HCEC 1CT (cell line): ENCODE results near the gene ZNF880.
"Not testable (repeated sequence)": the region's sequence is repeated elsewhere in the genome, so short reads cannot be mapped to it uniquely, and the experiment has no call there.

Experiments
- DNase-seq: peaks from one replicate; pipeline ENCODE4 v3.0.0-alpha.2; 2017

ZNF880 gene

DNA sequence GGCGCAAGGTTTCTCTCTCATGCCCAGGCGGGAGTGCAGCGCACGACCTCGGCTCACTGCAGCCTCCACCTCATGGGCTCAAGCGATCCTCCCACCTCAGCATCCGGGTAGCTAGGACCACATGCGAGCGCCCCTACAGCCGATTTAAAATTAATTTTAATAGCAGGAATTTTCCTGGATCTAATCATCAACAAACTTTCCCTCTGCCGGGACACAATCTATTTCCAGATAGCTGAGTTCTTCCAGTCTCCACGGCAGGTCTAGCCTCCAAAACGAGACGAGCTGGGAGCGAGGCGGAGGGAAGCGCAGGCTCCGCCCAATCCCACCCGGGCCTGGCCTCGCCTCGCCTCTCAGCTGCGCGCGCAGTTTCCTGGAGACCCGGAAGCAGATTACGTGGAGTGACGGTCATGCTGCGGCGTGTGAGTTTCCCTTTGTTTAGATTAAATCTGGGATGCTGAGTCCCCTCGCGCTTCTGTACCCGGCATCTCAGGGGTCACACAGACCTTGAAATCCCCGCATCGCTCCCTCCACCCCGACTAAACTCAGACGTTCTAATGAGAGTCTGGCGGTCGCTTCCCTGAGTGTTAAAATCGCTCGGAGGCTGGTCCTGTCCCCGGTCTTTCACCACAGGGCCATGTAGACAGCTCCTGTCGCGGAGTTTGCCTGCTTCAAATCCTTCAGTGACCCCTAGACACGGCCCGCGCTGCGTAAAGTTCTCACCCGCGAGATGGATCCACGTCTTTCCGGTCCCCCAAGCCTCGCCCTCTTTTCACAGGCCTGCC is at the start of gene ZNF880:
TSS of gene ZNF880 (plus strand) at position 365 of the 782 bp plus-strand sequence. CDS start at position 408, 43 bp downstream.
- DNase-seq = peak; percentile 60

DNA sequence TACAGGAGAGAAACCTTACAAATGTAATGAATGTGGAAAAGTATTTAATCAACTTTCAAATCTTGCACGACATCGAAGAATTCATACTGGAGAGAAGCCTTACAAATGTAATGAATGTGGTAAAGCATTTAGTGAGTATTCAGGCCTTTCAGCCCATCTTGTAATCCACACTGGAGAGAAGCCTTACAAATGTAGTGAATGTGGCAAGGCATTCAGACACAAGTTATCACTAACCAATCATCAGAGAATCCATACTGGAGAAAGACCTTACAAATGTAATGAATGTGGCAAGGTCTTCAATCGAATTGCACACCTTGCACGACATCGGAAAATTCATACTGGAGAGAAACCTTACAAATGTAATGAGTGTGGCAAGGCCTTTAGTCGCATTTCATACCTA is 47.3 kb upstream of the ZNF880 start:
- DNase-seq = no peak

DNA sequence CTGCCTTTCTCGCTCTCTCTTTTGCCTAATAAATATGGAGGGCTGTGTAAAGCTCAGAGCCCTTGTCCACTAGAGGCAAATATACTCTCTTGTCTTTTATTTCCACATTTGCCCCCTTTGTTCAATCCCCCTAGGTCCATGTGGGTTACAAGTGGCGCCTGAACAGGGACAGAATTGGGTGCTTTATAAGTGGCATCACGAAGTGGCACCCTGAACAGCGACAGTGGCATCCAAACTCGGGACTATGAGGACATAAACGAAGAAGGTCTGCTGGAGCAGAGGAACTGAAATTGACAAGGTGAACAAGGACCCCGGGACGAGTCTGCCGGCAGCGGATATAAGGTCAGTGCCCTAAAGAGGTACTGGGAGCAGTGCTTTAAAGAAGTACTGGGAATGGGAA is 38.0 kb upstream of the ZNF880 start:
- no peak for DNase-seq

DNA sequence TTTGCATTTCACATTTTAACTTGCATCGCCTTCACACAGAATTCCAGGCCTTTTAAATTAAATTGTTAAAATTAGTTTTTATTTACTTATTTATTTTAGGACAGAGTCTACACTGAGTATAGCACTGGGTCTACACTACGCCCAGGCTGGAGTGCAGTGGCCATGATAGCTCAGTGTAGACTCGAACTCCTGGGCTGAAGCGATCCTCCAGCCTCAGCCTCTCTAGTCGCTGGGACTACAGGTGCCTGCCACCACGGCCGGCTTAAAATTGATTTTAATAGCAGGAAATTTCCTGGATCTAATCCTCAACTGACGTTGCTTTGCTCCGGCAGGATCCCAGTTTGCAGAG is 34.0 kb upstream of the ZNF880 start:
- DNase-seq = no peak

DNA sequence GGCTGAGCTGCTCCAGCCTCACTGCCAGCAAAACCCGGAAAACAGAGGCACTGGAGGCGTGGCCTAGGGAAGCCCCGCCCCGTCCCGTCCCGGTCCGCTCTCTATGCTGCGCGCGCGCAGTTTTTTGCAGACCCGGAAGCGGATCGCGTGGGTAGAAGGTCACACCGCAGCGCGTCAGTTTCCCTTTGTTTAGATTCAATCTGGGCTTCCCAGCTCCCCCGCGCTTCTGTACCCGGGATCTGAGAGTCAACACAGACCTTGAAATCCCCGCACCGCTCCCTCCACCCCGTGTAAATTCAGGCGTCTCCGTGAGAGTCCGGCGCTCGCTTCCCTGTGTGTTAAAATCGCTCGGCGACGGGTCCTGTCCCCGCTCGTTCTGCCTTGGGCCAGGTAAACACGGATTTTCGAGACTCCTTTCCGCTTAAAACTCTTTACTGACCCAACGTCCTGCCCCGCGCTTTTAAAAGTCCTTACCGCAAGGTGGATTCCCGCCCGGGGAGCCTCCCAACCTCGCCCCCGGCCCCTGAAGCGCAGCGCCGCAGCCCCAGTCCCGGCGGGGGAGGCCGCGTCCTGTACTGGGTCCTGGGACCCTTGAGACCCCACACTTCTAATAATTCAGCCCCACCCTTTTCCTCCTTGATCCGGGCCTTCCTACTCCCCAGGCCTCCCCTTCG is 33.5 kb upstream of the ZNF880 start, which contains the start of gene ZNF610:
TSS of gene ZNF610 (plus strand) at position 127 of the 674 bp plus-strand sequence. CDS start 12,930 bp downstream, outside the sequence.
- DNase-seq = peak; percentile 76

DNA sequence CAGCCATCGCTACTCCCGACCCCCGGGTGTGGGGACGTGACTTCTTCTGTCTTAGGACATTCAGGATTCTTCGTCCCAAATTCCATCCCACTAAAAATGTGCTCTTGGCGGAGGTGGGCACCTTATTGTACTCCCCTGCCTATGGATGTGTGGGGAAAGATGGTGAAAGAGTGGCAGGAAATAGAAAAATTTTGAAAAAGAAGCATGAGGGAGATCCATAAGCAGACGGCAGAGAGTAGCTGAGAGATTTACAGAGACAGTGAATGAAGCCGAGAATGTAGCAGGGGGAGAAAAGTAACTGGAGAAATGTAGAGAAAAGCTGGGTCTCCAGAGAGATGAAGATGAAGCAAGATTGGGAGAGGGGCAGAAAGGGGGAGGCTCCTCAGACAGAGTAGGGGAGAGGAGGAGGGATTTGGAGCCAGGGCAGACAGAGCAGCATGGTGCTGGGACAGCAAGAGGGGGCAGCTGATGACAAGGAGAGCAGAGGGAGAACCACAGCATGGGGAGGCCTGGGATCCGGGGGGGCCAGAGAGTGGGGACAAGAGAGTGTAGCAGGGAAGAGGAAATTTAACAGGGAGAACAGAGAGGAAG is 32.8 kb upstream of the ZNF880 start:
- no peak for DNase-seq

DNA sequence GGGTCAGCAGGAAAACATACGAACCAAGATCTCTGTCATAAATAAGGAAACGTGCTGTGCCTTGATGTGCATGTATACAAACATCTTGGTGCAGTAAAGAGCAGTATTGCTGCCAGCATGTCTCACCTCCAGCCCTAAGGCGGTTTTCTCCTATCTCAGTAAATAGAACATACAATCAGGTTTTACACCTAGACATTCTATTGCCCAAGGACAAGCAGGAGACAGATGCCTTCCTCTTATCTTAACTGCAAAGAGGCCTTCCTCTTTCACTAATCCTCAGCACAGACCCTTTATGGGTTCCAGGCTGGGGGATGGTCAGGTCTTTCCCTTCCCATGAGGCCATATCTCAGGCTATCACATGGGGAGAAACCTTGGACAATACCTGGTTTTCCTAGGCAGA is 30.7 kb upstream of the ZNF880 start:
- not testable (repeated sequence) for DNase-seq

DNA sequence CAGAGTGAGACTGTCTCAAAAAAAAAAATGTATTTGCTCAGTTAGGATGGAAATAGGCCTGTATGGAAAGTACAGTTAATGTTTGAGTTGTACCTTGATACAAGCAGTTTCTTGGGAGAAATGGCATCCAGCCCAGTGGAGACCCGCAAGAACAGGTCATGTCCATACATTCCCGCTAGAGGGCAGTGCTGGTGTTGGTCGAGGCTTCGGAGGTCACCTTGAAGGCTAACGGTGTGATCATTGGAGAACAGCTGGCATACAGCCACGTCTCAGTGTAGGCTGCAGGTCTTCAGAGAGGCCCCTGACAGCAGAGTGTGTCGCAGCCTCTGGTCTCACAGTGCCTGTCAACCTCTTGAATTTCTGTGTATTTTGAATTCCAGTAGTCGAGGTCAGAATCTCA is 26.2 kb upstream of the ZNF880 start:
- no peak for DNase-seq

DNA sequence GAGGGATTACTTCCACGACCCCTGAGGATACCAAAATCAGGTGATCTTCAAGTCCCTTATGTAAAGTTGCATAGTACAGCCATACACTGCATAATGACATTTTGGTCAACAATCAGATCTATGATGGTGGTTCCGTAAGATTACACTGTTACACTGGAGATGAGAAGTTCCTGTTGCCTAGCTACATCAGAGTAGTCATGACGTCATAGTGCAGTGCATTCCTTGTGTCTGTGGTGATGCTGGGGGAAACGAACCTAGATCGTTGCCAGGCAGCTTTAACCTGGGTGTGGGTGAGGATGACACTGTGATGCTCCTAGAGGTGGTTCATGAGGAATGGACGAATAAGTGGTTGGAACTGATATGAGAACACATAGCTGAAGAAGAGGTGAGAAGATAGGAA is 24.6 kb upstream of the ZNF880 start:
- DNase-seq = no peak

DNA sequence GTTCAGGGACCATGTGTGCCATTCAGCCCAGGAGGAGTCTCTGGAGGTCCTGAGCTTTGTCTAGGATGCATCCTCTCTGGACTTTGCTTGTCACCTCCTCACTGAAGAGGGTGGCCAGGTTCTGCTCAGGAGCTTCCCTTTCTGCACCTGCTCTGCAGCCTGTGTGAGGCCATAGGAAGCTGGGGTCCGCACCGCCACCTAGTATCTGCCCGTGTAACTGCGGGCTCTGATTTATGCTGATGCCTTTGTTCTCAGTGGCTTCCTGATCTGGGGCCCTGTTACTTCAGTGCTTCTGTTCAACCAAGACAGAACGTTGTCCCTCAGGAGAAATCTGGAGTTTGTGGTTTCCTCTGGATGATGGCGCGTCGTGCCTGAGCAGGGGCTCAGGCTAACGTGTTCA is 18.2 kb upstream of the ZNF880 start:
- no peak for DNase-seq

DNA sequence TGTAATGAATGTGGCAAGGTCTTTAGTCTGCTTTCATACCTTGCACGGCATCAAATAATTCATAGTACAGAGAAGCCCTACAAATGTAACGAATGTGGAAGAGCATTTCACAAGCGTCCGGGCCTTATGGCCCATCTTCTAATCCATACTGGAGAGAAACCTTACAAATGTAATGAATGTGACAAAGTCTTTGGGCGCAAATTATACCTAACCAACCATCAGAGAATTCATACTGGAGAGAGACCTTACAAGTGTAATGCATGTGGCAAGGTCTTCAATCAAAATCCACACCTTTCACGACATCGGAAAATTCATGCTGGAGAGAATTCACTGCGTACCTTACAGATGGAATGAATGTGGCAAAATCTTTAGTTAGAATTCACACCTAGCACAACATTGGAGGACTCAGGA is 3.3 kb upstream of the ZNF880 start:
- DNase-seq = no peak

DNA sequence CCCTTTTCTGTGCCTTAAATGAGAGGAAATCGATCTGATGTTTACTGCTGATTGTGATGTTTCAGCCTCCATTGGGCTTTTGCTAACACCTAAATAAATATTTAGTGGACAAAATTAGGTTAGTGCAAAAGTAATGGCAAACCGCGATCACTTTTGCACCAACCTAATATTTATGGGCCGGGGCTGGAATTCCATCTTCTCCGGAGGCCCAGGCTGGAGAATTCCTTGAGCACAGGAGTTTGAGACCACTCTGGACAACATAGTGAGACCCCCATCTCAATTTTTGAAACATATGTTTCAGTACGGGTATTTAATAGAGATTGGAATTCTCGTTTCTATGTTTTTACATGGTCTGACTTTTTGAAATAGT is 603 bp downstream of the ZNF880 start:
- DNase-seq = no peak

DNA sequence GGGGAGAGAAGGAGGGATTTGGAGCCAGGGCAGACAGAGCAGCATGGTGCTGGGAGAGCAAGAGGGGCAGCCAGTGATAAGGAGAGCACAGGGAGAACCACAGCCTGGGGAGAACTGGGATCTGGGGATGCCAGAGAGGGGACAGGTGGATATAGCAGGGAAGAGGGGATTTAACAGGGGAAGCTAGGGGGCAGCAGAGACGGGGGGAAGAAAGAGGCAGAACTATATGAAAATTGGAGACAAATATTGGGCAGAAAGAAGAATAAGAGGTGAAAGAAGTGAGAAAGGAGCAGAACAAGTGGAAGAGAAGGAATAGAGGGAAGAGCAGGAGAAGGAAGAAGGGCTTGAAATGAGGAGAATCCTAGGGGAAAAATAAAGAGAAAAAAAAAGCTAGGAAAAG is 21.4 kb downstream of the ZNF880 start:
- no peak for DNase-seq

DNA sequence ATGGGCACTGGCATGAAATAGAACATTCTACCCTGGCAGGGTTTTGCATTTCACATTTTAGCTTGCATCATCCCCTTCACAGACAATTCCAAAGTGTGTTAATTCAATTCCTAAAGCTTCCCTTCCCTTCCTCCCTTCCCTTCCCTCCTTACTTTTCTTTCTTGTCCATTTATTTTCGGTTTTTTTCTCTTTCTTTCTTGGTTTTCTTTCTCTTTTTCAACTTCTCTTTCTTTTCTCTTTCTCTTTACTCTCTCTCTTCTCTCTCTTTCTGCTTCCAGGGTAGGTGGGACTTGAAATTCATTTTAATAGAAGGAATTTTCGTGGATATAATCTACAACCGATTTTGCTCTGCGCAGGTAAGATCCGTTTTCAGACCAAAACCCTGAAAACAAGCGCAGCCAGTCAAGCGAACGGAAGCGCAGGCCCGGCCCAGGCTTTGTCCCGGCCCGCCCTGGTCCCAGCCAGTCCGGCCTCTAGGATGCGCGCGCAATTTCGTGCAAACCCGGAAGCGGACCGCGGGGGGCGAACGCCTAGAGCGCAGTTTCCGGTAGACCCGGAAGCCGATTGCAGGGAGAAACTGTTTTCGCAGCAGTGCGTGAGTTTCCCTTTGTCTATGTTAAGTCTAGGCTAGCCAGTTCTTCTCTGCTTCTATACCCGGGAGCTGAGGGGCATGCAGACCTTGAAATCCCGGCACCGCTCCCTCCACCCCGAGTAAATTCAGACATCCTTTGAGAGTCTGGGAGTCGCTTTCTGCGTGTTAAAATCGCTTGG is 27.8 kb downstream of the ZNF880 start, which contains the start of gene ZNF528:
TSS of gene ZNF528 (plus strand) at position 540 of the 771 bp plus-strand sequence. CDS start 4,165 bp downstream, outside the sequence.
- DNase-seq = peak; percentile 89

DNA sequence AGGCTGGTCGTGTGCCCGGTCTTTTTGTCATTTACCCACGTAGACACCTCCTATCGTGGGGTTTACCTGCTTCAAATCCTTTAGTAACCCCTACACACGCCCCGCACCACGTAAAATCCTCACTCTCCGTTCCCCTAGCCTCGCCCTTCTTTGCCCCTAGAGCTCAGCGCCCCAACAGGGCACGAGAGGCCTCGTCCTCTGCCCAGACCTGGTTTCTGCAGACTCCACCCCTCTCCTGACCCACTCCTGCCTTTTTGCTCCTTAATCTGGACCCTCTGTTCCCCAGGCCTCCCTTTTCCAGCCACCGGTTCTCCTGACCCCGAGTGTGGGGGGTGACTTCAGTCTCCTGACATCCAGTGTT is 28.3 kb downstream of the ZNF880 start:
- no peak for DNase-seq

DNA sequence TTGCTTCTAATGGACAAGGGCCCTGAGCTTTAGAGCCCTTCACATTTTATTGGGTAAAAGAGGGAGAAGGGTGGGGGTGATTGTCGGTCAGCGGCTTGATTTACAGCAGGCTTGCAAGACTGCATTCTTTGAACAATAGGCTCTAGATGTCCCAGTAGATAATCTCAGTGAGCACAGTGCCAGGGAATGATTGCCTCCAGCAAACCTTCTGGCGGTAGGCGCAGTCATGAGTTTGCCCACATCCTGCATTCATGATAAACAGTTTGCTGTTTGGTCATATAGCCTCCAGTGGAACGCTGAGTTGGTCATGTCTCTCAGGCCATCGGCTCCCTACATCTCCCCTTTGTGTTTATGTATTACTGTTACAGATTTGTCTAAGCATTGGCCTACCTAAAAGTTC is 40.6 kb downstream of the ZNF880 start:
- DNase-seq = no peak

DNA sequence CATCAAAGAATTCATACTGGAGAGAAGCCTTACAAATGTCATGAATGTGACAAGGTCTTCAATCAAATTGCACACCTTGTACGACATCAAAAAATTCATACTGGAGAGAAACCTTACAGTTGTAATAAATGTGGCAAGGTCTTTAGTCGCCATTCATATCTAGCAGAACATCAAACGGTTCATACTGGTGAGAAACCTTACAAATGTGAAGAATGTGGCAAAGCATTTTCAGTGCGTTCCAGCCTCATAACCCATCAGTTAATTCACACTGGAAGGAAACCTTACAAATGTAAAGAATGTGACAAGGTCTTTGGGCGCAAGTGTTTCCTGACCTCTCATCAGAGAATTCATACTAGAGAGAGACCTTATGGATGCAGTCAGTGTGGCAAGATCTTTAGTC is 46.0 kb downstream of the ZNF880 start:
- no peak for DNase-seq

DNA sequence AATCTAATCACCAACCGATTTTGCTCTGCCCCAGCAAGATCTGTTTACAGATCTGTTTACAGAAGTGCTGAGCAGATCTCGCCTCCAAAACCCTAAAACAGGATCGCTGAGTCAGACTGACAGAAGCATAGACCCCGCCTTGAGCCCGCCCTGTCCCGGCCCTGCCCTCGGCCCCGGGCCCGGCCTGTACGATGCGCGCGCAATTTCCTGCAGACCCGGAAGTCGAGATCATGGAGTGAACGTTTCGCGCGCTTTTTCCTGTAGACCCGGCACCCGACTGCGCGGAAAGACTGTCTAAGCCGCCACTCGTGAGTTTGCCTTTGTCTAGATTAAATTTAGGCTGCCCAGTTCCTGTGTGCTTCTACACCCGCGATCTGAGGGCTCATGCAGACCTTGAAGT is 59.2 kb downstream of the ZNF880 start, which contains the start of gene ZNF534:
TSS of gene ZNF534 (plus strand) at position 212 of the 400 bp plus-strand sequence. CDS start 2,327 bp downstream, outside the sequence.
- DNase-seq = no peak
